GM06990 (cell line): Measurements from ENCODE around the gene CACHD1.

ENCODE experiments used
- DNase-seq: peaks from one replicate; pipeline ENCODE4 v3.0.0-alpha.2; 2011; ENCODE audit not compliant: insufficient read length; ENCODE audit errors: extremely low read depth
- H3K27me3 ChIP-seq: replicated peaks from 2 replicates; pipeline ENCODE4 v1.6.0; 2011; ENCODE audit warnings: low read length; ENCODE audit not compliant: control insufficient read depth, insufficient read depth
- H3K36me3 ChIP-seq: 2 replicates; pipeline ENCODE4 v1.5.1; 2011; ENCODE audit warnings: low read length; ENCODE audit not compliant: control insufficient read depth, insufficient read depth
- H3K4me3 ChIP-seq: replicated peaks from 2 replicates; pipeline ENCODE4 v1.5.1; 2011; ENCODE audit warnings: low read depth, mild to moderate bottlenecking, control low read depth, low read length
- TF ChIP-seq, protein P1 (sequence below): IDR thresholded peaks from 2 replicates; pipeline ENCODE4 v1.5.1; 2011; ENCODE audit warnings: low read length, control low read depth, mild to moderate bottlenecking, inconsistent platforms; ENCODE audit not compliant: insufficient read depth, poor library complexity, severe bottlenecking

The CACHD1 gene

DNA sequence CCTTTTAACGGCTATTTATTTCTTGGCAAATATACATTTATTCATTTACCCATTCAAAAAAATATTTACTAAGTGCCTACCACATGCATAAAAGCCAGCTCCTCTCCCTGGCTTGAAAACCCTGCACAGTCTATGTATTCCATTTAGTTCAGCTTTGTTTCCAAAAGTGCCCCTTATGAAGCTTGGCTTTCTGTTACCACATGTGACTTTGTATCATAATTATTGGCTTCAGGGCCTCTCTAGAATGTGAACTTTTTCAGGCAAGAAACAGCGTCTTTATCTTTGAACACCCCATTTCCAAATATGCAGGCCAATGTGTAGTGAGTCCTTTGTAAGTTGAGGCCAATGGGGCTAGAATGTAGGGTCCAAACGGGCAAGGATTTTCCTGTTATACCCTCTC lies 69.4 kb downstream of the CACHD1 start:
- DNase-seq, result no peak
- no peaks in the 10 kb centered on the region for H3K27me3 ChIP-seq
- TF ChIP-seq, protein P1, sequence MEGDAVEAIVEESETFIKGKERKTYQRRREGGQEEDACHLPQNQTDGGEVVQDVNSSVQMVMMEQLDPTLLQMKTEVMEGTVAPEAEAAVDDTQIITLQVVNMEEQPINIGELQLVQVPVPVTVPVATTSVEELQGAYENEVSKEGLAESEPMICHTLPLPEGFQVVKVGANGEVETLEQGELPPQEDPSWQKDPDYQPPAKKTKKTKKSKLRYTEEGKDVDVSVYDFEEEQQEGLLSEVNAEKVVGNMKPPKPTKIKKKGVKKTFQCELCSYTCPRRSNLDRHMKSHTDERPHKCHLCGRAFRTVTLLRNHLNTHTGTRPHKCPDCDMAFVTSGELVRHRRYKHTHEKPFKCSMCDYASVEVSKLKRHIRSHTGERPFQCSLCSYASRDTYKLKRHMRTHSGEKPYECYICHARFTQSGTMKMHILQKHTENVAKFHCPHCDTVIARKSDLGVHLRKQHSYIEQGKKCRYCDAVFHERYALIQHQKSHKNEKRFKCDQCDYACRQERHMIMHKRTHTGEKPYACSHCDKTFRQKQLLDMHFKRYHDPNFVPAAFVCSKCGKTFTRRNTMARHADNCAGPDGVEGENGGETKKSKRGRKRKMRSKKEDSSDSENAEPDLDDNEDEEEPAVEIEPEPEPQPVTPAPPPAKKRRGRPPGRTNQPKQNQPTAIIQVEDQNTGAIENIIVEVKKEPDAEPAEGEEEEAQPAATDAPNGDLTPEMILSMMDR, result no peak
- no peak overlapping the region for H3K4me3 ChIP-seq
- no peaks in the 10 kb centered on the region for H3K36me3 ChIP-seq

DNA sequence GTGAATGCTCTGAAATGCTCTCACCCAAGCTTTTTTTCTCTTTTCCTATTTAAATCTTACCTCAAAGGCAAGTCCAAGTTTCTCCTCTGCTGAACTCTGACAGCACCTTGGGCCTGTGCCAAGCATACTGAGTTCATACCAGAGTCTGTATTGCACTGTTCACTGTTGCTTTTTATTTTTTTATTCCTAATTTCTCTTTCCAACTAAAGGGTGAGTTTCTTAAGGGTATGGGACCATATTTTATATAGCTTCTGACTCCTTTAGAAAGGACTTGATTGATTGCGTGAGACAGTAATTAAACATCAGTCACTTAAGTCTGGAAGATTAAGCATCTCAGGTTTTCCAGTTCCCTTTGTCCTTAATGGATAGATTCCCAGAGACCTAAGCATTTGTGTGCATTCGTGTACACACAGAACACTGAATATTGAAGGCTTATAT lies 69.9 kb downstream of the CACHD1 start:
- TF ChIP-seq, protein P1, result no peak
- Histone ChIP-seq H3K36me3 (no peaks in the 10 kb centered on the region), H3K4me3 (no peak overlapping the region), H3K27me3 (no peaks in the 10 kb centered on the region)
- no peak for DNase-seq

DNA sequence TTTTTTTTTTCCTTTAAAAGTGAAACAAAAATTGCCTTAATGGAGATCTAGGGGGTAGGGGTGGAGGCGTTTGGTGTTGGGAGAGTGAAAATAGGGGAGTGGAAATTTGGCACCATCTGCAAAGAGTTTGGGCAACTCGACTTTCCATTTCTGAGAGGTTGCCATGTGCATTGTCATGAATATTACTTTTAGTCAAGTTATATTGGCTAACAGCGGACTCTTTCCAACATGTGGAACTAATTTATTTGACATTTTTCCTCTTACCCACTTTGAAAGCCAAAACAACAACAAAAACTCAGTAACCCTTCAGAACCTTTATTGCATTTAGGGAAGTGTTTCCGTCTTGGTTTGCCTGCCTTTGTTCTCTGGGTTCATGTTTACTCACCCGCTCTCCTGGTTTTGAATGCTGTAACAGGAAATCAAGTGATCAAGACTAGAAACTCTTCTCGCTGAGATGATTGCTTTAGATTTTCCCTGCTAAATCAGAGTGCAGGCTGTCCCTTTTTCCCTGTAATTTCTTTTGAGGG lies 70.4 kb downstream of the CACHD1 start:
- Histone ChIP-seq H3K4me3 (no peak overlapping the region), H3K36me3 (no peaks in the 10 kb centered on the region), H3K27me3 (no peaks in the 10 kb centered on the region)
- DNase-seq, result no peak
- TF ChIP-seq, protein P1, result no peak

GRCh38 chr1:64542118-64542517 lies 72.2 kb downstream of the CACHD1 start:
- Histone ChIP-seq H3K36me3 (no peaks in the 10 kb centered on the region), H3K27me3 (no peaks in the 10 kb centered on the region), H3K4me3 (no peak overlapping the region)
- TF ChIP-seq, protein P1, result no peak
- DNase-seq, result no peak

- DNase-seq, result no peak
These were observed 73.9 kb downstream of the CACHD1 start for GRCh38 chr1:64543831-64544230.

More at GRCh38 chr1:64543831-64544230, 73.9 kb downstream of the CACHD1 start:
- Histone ChIP-seq H3K27me3 (no peaks in the 10 kb centered on the region), H3K36me3 (no peaks in the 10 kb centered on the region), H3K4me3 (no peak overlapping the region)
- TF ChIP-seq, protein P1, result no peak
